Neural progenitor cell (in vitro differentiated cells): ENCODE results near the gene UBE2QL1.

Experiments used
- CTCF ChIP-seq: fragments of 200-600 bp; sonication (generic); IDR thresholded peaks from 2 replicates; pipeline ENCODE4 v1.5.1; 2017; ENCODE audit warnings: antibody characterized with exemption, mild to moderate bottlenecking
- EZH2 ChIP-seq: fragments of 200-600 bp; sonication (generic); IDR thresholded peaks from 2 replicates; pipeline ENCODE4 v1.6.1; 2017; ENCODE audit warnings: antibody characterized with exemption, mild to moderate bottlenecking, moderate library complexity
- EZH2phosphoT487 ChIP-seq: fragments of 200-600 bp; sonication (generic); IDR thresholded peaks from 2 replicates; pipeline ENCODE4 v1.6.1; 2017; ENCODE audit warnings: antibody characterized with exemption

DNA sequence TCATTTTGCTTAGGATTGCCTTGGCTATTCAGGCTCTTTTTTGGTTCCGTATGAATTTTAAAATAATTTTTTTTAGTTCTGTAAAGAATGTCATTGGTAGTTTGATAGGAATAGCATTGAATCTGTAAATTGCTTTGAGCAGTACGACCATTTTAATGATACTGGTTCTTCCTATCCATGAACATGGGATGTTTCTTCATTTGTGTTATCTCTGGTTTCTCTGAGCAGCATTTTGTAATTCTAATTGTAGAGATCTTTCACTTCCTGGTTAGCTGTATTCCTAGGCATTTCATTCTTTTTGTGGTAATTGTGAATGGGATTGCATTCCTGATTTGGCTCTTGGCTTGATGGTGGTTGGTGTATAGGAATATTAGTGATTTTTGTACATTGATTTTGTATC lies 6.3 kb upstream of the UBE2QL1 start:
- TF ChIP-seq CTCF (no peak), EZH2 (no peak), EZH2phosphoT487 (no peak)
